Mammary epithelial cell (primary cell): ENCODE results near the gene HIVEP3.

Source experiments
- EZH2 ChIP-seq: IDR thresholded peaks from 2 replicates; pipeline ENCODE4 v1.6.1; 2012; ENCODE audit warnings: low read length, inconsistent platforms, borderline replicate concordance
- TF ChIP-seq, protein P1 (sequence below), 2 donors: IDR thresholded peaks in 1 of 2; conservative IDR thresholded peaks in 1 of 2; 2 replicates each; pipeline ENCODE4 v1.5.1; 2011 to 2012; ENCODE audit warnings: inconsistent platforms in 2 of 2, low read length in 2 of 2, mild to moderate bottlenecking in 2 of 2, control low read depth in 1 of 2, low read depth in 1 of 2; ENCODE audit not compliant: insufficient read depth in 1 of 2; ENCODE audit errors: extremely low read depth in 1 of 2

DNA sequence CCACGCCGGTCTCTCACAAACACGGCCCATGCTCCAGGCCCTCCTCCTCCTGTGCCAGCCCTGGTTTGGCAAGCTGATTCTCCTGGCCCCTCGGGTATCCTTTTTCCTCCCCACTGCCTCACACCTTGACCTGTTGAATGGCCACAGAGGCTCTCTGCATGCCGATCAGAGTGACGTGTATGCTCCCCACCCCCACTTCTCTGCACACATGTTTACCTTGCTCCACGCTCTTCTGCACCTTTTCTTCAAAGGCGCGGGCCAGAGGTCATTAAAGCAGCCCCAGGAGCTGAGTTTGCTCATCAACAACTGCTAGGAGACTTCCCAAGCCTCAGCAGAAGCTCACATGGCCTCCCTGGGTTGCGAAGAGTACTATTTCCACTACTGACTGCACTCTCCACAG, 295.0 kb downstream of the HIVEP3 start:
- TF ChIP-seq, protein P1, sequence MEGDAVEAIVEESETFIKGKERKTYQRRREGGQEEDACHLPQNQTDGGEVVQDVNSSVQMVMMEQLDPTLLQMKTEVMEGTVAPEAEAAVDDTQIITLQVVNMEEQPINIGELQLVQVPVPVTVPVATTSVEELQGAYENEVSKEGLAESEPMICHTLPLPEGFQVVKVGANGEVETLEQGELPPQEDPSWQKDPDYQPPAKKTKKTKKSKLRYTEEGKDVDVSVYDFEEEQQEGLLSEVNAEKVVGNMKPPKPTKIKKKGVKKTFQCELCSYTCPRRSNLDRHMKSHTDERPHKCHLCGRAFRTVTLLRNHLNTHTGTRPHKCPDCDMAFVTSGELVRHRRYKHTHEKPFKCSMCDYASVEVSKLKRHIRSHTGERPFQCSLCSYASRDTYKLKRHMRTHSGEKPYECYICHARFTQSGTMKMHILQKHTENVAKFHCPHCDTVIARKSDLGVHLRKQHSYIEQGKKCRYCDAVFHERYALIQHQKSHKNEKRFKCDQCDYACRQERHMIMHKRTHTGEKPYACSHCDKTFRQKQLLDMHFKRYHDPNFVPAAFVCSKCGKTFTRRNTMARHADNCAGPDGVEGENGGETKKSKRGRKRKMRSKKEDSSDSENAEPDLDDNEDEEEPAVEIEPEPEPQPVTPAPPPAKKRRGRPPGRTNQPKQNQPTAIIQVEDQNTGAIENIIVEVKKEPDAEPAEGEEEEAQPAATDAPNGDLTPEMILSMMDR (conservative IDR thresholded peaks at IDR 0.05 in 1 of 2, IDR thresholded peaks at IDR 0.05 in 1 of 2; ENCODE audit: extremely low read depth in 1 of 2, insufficient read depth in 1 of 2, low read depth in 1 of 2, low read length in 2 of 2): no peak
- no peak for TF ChIP-seq EZH2
